Endothelial cell of umbilical vein (primary cell): ENCODE measurements around the gene MRPL34. TPM values are rescaled to one million over a fixed set of nuclear protein-coding genes. Genes with fewer than 3 reads are reported as not detected.

Source experiments
- BruUV-seq: library from RNA; stranded (reverse); fragments of 400-500 nt; replicated peaks from 2 replicates; lab custom pipeline; 2021; lab: Mats Ljungman, UMichigan
- CTCF ChIA-PET: fragments of 300-600, 350-600 bp; sonication (Branson Sonifier 250); formaldehyde crosslinking; loops from one replicate; lab custom pipeline; 2021; ENCODE audit warnings: antibody characterized with exemption, inconsistent platforms; lab: Charles Lee
- POLR2A ChIA-PET: fragments of 300-600, 350-600 bp; sonication (Branson Sonifier 250); formaldehyde crosslinking; loops from one replicate; lab custom pipeline; 2021; ENCODE audit warnings: antibody characterized with exemption, inconsistent platforms; lab: Charles Lee
- DNase-seq: peaks from one replicate; pipeline ENCODE4 v3.0.0-alpha.2; 2011; ENCODE audit warnings: low read depth, low spot score
- FAIRE-seq: peaks from 2 replicates; lab custom pipeline; 2011; peaks lifted over from hg19 to GRCh38; lab: Jason Lieb, UNC
- H2AFZ ChIP-seq: 2 replicates; pipeline ENCODE4 v1.6.0; 2012; ENCODE audit warnings: low read depth, low read length, control low read depth, inconsistent platforms
- H3K27ac ChIP-seq: 2 replicates; pipeline ENCODE4 v1.5.1; 2011; ENCODE audit warnings: low read depth, mild to moderate bottlenecking, control low read depth, low read length, moderate library complexity; ENCODE audit not compliant: insufficient read depth
- H3K27me3 ChIP-seq, 2 experiments: 2 replicates each; pipeline versions ENCODE4 v1.6.0 to v1.6.1; 2011; ENCODE audit warnings: low read length in 2 of 2, mixed read lengths in 1 of 2; ENCODE audit not compliant: control insufficient read depth in 2 of 2, insufficient read depth in 2 of 2
- H3K36me3 ChIP-seq, 2 experiments: 2 replicates in 1 of 2; 3 replicates in 1 of 2; pipeline ENCODE4 v1.5.1; 2011; ENCODE audit warnings: low read length in 2 of 2, mild to moderate bottlenecking in 1 of 2, moderate library complexity in 1 of 2; ENCODE audit not compliant: control insufficient read depth in 2 of 2, insufficient read depth in 2 of 2; ENCODE audit errors: extremely low read depth in 1 of 2
- H3K4me1 ChIP-seq: 3 replicates; pipeline ENCODE4 v1.5.1; 2011; ENCODE audit warnings: mild to moderate bottlenecking, low read length; ENCODE audit not compliant: control insufficient read depth, insufficient read depth; ENCODE audit errors: extremely low read depth
- H3K4me2 ChIP-seq: 2 replicates; pipeline ENCODE4 v1.6.1; 2011; ENCODE audit warnings: low read length, control low read depth, mixed read lengths; ENCODE audit not compliant: insufficient read depth
- H3K4me3 ChIP-seq, 3 experiments: fragments of 200-600 bp in 1 of 3; sonication (generic), shearing (Covaris generic) in 1 of 3; replicated peaks in 1 of 3; 2 replicates each; pipeline ENCODE4 v1.5.1; 2011 to 2016; ENCODE audit warnings: control low read depth in 3 of 3, low read length in 3 of 3, mild to moderate bottlenecking in 2 of 3, inconsistent platforms in 1 of 3, low read depth in 1 of 3, moderate library complexity in 1 of 3; ENCODE audit not compliant: insufficient read depth in 1 of 3
- H3K79me2 ChIP-seq: 2 replicates; pipeline ENCODE4 v1.6.0; 2012; ENCODE audit warnings: low read length, inconsistent platforms; ENCODE audit not compliant: control insufficient read depth, insufficient read depth
- H3K9ac ChIP-seq: replicated peaks from 2 replicates; pipeline ENCODE3; 2011; ENCODE audit warnings: low read length, control low read depth; ENCODE audit not compliant: insufficient read depth; ENCODE audit errors: extremely low read depth
- H3K9me1 ChIP-seq: replicated peaks from 3 replicates; pipeline ENCODE4 v1.6.0; 2011; ENCODE audit warnings: mild to moderate bottlenecking, low read length; ENCODE audit not compliant: control insufficient read depth, insufficient read depth; ENCODE audit errors: extremely low read depth
- H3K9me3 ChIP-seq: replicated peaks from 2 replicates; pipeline ENCODE4 v1.5.1; 2012; ENCODE audit warnings: low read length, inconsistent platforms; ENCODE audit not compliant: control insufficient read depth, insufficient read depth
- H4K20me1 ChIP-seq: replicated peaks from 2 replicates; pipeline ENCODE3; 2011; ENCODE audit warnings: mild to moderate bottlenecking, low read length; ENCODE audit not compliant: control insufficient read depth, insufficient read depth; ENCODE audit errors: extremely low read depth
- CTCF ChIP-seq, 2 donors: IDR thresholded peaks; 1 replicate in 1 of 2; 2 replicates in 1 of 2; pipeline ENCODE4 v1.5.1; 2011; ENCODE audit warnings: low read length in 2 of 2, mild to moderate bottlenecking in 2 of 2, moderate library complexity in 2 of 2, control low read depth in 1 of 2, inconsistent platforms in 1 of 2, low read depth in 1 of 2; ENCODE audit not compliant: insufficient read depth in 1 of 2; ENCODE audit errors: extremely low read depth in 1 of 2
- EZH2 ChIP-seq: IDR thresholded peaks from 2 replicates; pipeline ENCODE4 v1.6.1; 2012; ENCODE audit warnings: borderline replicate concordance, low read depth, mild to moderate bottlenecking, moderate library complexity, low read length, inconsistent platforms; ENCODE audit not compliant: severe bottlenecking
- FOS ChIP-seq: IDR thresholded peaks from 2 replicates; pipeline ENCODE4 v1.6.1; 2011; ENCODE audit warnings: mild to moderate bottlenecking, low read length, moderate library complexity, borderline replicate concordance; ENCODE audit not compliant: insufficient read depth
- GATA2 ChIP-seq: IDR thresholded peaks from 2 replicates; pipeline ENCODE4 v1.7.0; 2011; ENCODE audit warnings: low read depth, mild to moderate bottlenecking, moderate library complexity, mixed read lengths, low read length; ENCODE audit not compliant: insufficient read length, insufficient read depth
- JUN ChIP-seq: IDR thresholded peaks from 2 replicates; pipeline ENCODE4 v1.6.1; 2011; ENCODE audit warnings: borderline replicate concordance, low read depth; ENCODE audit not compliant: insufficient read length, insufficient read depth
- MAX ChIP-seq: IDR thresholded peaks from 2 replicates; pipeline ENCODE4 v1.6.1; 2011; ENCODE audit not compliant: insufficient read depth, insufficient read length
- MYC ChIP-seq: IDR thresholded peaks from one replicate; pipeline ENCODE4 v1.6.1; 2011; ENCODE audit warnings: mild to moderate bottlenecking, low read depth, low read length
- POLR2A ChIP-seq: IDR thresholded peaks from 2 replicates; pipeline ENCODE4 v1.6.1; 2012; ENCODE audit warnings: low read depth, mild to moderate bottlenecking, control low read depth, low read length
- POLR2AphosphoS5 ChIP-seq: IDR thresholded peaks from 2 replicates; pipeline ENCODE4 v1.6.1; 2012; ENCODE audit warnings: low read depth, mild to moderate bottlenecking, control low read depth, low read length, moderate library complexity; ENCODE audit not compliant: insufficient read depth
- dilution Hi-C: fragments of 300-500 bp; cut with MboI; formaldehyde crosslinking; loops from one replicate; pipeline ENCODE4 v1.15.0; 2019; ENCODE audit warnings: low sequenced_read_pairs; ENCODE audit not compliant: extremely low pct_ligation_motif_present
- intact Hi-C: fragments of 100-400 bp; cut with micrococcal nuclease; formaldehyde crosslinking; loops from one replicate; pipeline ENCODE4 v1.10.0; 2022
- polyA plus RNA-seq, 4 experiments: library from polyadenylated mRNA; depleted of rRNA in 3 of 4; stranded (reverse) in 3 of 4; unstranded in 1 of 4; fragments of >200 nt; gene quantifications; 2 replicates each; pipeline versions ENCODE4 v1.2.1 to v1.2.3, GENCODE V29; 2011 to 2012; ENCODE audit warnings: missing spikeins in 1 of 4
- total RNA-seq: library from RNA; stranded (reverse); gene quantifications from 2 replicates; pipeline ENCODE4 v1.2.3, GENCODE V29; 2021

The MRPL34 gene
- total and polyA plus RNA-seq, 2 donors (not counting 3 experiments of a cell fraction or from before 2014, with no cell fraction given), result 45.5 to 55.7 TPM

- no peak overlapping the region for H3K27ac ChIP-seq
- FAIRE-seq (no peak), DNase-seq (no peak)
- BruUV-seq, result no TSS peak
- H3K4me2 ChIP-seq, result no peak overlapping the region
- H3K79me2 ChIP-seq, result no peaks in the 10 kb centered on the region
- H3K4me3 ChIP-seq, result no peak overlapping the region
- dilution Hi-C loops, result no loop called here
- H3K9ac ChIP-seq, result no peak overlapping the region
- H3K9me3 ChIP-seq, result no peaks in the 10 kb centered on the region
- no peaks in the 10 kb centered on the region for H3K9me1 ChIP-seq
- H2AFZ ChIP-seq, result no peak overlapping the region
- intact Hi-C loops, result no loop called here
- H3K36me3 ChIP-seq, result peaks cover 3 to 7% of the 10 kb centered on the region in 2 experiments
- CTCF ChIA-PET, result interaction anchor here (1.8 to 2.0 kb wide), 2 partner anchors 16 to 20 kb away, joined by 6 read pairs; partner anchors contain the start of genes DDA1 and MRPL34
- no peak for TF ChIP-seq CTCF (IDR thresholded peaks at IDR 0.05; ENCODE audit: extremely low read depth in 1 of 2, insufficient read depth in 1 of 2, low read depth in 1 of 2, low read length in 2 of 2)
- TF ChIP-seq JUN, result no peak
- TF ChIP-seq GATA2, result no peak
- TF ChIP-seq MAX, result no peak
- TF ChIP-seq MYC, result no peak
- TF ChIP-seq POLR2AphosphoS5, result no peak
- TF ChIP-seq EZH2, result no peak
- no peak for TF ChIP-seq POLR2A
- no peak for TF ChIP-seq FOS
- peaks cover 4 to 13% of the 10 kb centered on the region in 2 experiments for H3K27me3 ChIP-seq
- POLR2A ChIA-PET, result no interaction called here
- no peaks in the 10 kb centered on the region for H4K20me1 ChIP-seq
- peaks cover 10% of the 10 kb centered on the region for H3K4me1 ChIP-seq
These were observed 19.5 kb downstream of the MRPL34 start for GRCh38 chr19:17325133-17325532.
